Hematopoietic multipotent progenitor cell treated with erythropoietin and hydrocortisone succinate and interleukin-3 and kit ligand, for 4 days (in vitro differentiated cells): ENCODE data around the gene CXCL8.
A peak's percentile ranks its signal among the peaks of the same experiment; 100 is the strongest.

ENCODE experiments used
- DNase-seq: peaks from one replicate; pipeline ENCODE4 v3.0.0-alpha.2; 2015

CXCL8 gene

DNA sequence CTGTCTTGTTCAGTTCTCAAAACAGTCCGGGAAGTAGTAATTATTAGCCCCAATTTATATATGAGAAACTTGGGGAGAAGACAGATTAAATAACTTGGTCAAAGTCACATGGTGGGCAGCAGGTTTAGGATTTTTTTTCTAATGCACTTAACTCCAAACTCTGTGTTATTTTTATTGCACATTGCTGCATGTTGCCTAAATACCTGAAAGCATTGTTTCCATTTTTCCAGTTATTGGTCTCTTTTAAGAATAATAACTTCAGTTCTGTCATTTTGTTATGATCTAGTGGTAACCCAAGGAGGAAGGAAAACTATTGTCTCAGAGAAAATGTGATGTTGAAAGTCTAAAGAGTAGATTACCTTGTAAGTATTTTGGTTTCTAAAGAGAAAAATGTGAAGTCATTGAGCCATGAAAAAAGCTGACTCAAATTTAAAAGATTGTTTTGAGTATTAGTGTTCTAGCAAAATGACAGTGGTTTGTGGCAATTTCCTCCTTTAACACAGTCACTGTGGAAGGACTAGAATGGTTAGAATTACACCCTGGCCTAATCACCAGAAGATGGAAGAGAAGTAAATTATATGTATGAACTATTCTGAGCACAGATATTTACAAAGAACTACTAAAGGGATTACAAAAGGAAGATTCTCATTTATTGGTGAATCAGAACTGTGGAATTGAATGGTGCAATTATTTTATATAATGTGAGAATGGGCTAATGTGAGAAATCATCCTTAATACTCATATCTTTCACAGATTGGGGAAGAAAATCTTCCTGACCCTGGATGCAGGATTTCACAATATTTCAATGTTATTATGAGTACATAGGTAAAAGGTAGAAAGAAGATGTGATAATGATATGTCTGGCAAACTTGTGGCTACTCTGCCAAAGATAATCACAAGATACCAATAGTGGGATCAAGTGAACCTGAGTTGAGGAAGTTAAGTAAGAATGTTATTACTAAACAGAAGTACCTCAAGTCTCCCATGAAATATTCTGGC lies 21.7 kb upstream of the CXCL8 start:
- DNase-seq = peak; percentile 59

DNA sequence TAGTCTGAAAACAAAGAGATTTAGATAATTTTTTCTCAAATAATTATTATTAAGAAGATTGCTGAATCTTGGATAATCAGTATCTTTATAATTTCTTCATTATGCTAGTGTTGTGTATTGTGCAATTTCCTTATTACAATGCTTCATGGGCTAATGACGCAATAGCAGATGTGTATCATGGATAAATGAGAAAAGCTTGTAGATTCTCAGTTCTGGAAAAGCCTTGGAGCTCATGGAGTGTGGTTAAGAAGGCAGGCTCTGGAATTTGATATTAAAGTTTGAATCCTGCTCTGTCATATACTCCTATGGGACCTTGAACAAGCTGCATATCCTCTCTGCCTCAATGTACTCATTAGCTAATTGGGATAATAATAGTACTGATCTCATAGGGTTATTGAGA lies 18.9 kb upstream of the CXCL8 start:
- peak; percentile 66 for DNase-seq

DNA sequence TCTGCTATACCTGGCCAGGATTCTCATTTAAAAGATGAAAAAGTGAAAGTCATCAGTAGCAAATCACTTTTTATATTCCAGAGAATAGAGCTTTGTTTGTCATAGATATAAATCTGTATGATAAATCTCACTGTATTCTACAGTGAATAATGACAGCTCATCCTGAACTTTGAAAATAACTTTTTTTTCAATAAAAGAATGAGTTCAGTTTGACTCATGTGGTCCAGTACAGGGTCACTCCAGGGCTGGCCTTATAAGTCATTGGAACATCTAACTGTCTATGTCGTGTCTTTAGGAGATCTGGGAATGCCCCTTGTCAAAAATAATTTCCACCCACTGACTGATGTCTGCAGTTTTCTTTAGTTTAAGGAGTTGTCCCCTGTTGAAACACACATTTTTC lies 18.5 kb upstream of the CXCL8 start:
- DNase-seq = no peak

DNA sequence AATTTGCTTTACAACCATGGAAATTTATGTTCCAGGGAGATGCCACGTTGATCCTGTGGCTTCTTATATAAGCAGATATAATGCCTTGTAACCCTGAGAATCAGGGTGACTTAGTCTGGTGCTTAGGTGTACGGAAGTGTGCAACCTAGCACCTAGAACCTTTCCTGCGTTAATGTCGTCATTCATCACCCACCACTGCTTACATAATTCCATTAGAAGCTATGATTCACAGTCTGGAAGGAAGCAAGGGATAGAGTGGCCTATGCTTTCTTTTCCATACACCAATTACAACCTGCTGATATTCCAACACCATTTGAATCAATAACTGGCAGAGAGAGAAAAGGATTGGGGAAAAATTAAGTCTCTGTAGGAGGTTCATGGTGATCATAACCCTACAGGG lies 17.3 kb upstream of the CXCL8 start:
- no peak for DNase-seq

DNA sequence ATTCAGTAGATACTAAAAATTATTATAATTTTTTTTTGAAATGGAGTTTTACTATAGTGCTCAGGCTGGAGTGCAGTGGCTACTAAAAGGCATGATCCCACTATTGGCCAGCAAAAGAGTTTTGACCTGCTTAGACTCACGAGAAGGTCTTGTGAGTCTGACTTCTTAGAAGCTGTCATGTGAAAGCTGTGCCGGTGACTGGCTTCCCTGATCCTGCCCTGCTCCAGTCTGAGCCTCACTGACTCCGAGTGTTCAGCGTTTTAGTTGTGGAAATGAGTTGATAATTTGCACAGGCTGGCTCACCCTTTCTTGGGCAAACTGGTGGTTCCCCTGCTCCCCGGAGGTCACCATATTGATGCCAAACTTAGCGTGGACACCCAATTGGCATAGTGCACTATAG lies 16.4 kb upstream of the CXCL8 start:
- no peak for DNase-seq

DNA sequence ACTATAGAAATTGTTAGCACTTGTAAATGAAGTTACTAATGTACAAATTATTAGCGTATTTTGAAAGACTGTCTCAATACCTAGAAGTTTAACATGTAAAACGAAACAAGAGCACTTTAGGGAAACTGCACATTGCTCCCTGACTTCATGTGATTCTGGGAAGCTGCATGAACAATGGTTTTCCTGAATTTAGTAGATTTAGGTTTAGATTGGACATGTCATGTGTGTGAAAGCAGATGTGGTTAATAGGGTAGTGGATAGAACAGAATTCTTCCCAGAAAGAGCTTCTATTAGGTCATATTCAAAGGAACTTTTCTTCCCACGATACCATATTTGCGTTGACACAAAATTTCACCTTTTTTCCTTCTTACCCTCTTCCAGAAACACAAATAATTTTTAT lies 14.9 kb upstream of the CXCL8 start:
- no peak for DNase-seq

DNA sequence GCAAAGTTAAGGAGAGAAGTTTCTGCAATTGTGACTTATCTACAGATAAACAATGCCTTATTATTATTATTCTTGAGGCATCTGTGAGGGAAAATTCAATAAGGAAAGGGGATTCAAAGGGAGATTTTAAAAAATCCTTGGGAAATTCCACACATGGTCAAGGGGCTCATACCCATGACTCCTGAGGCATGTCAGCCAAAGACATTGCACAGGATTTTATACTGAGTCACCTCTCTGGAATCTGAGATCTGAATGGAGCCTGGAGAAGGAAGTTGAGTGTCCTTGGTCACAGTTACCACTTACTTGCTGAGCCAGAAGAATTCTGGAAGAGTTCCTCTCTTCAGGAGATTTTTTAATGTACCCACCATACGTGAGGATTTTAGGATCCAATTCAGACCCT lies 14.4 kb upstream of the CXCL8 start:
- DNase-seq = no peak

DNA sequence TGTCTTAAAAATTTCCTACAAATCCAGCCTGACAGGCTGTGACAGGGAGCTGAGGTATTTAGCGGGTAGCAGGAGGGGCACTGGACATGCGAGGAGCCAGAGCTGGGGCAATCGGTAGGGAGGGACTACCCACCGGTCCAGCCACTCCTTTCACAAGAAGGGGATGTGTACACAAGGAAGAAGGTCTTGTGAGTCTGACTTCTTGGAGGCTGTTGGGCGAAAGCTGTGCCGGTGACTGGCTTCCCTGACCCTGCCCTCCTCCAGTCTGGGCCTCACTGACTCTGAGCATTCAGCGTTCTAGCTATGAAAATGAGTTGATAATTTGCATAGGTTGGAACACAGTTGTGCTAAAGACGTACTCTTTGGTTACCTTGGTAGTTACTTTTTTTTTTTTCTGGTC lies 12.7 kb upstream of the CXCL8 start:
- no peak for DNase-seq

DNA sequence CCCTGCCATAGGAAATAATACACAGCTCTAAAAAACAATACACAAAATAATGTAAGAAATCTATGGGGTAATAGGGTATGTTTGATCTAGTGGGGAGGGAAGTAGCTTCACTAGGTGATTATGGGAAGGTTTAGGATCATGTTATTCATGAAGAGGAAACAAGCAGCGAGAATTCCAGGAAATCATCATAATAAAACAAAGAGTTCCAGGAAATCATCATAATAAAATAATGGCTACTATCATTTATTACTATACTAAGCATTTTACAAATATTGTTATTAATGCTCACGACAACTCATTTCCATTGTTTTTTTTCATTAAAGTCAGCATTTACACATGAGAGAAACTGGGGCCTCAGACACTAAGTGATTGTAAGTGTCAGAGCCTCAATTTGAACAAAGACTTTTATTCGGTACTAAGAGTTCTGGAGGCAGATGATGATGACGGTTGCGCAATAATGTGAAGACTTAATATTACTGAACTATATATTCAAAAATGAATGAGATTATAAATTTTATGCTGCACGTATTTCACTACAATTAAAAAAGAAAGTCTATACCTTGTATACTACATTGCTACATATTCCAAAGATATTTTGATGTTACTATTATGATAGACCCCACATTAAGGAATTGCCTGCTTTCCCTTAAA lies 12.2 kb upstream of the CXCL8 start:
- DNase-seq = no peak

DNA sequence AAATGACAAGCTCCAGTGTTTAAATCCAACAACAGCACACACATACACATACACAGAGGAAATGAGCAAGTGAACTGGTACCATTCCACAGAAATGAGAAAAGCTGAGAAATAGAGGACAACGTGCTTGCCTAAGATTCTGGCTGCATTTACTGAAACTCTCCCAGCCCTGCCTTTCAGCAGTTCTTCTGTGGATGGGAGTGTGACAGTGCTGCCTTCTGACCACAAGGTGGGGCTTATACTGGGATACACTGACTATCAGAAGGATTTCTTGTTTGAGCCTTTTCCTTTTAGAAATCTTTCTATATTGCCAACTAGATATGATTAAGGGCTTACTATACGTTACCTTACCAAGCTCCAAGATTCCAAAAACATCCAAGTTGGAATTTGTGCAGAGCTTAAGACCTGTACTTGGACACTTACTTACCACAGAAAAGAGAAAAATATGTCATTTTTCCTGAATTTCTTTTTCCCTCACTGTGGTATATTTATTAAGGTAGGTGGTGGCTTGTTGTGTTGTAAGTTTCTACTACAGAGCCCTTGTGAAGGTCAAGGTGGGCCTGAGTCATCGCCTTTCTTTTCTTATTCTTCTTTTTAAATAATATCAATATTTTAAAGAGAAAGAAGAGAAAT lies 10.7 kb upstream of the CXCL8 start:
- peak; percentile 88 for DNase-seq

DNA sequence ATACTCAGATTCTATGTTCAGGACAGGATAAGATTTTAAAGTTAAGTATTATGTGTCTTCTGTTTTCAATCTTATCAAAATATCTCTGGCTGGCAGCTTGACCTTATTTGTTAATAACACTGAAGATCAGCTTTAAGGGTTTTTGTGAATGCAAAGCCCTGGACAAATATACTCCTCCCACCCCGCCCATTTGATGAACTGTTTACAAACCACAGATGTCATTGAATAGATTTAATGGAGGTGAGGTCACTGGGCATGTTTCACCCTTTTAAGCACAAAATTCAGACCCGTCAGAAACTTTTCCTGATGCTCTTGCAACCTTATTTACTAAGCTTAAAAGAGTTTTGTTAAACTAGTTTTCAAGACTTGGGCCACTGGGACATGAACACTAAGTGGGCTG lies 10.1 kb upstream of the CXCL8 start:
- peak; percentile 31 for DNase-seq

DNA sequence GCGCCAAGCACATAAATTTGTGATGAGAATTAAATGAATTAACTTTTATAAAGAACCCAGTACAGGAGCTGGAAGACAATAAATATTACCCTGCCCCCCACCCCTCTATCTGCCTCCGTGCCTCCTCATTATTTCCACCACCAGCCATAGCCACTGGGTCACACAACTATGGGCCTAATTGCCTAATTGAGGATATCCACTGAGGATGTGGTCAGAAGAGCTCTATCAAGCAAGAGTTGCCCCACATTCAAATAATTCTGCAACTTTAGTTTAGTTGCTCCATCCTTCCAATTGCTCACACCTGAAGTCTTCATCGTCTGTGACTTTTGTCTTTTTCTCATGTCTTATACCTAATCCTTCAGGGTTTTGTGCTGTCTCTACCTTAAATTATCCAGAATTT lies 9.5 kb upstream of the CXCL8 start:
- DNase-seq = peak; percentile 75

DNA sequence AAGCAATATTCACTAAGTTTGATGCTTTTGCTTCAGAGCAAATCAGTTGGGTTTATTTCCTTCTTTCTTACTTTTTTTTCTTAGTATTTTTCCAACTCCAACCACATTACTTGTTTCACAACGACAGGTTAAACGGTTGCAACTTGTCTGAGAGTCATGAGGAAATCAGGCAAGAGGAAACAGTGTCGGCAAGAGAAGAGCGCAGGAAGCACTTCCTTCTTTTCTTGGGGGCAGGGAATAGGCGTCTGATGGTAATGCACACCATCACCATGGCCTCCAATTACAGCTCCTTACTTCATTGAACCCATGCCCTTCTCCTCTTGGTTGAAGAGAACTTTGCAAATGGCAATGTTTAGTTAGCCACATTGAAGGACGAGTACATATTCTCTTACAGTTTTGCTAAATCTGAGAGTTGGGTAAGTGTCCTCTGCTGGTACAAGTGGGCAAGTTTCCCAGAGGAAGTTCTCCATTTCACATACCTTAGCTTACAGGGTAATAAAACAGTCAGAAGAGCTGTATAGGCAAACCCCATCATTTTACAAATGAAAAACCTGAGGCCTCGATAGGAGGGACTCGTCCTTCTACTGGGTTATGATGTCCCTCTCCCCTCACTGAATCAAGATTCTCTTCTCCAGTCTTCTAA lies 8.3 kb upstream of the CXCL8 start:
- DNase-seq = peak; percentile 81

DNA sequence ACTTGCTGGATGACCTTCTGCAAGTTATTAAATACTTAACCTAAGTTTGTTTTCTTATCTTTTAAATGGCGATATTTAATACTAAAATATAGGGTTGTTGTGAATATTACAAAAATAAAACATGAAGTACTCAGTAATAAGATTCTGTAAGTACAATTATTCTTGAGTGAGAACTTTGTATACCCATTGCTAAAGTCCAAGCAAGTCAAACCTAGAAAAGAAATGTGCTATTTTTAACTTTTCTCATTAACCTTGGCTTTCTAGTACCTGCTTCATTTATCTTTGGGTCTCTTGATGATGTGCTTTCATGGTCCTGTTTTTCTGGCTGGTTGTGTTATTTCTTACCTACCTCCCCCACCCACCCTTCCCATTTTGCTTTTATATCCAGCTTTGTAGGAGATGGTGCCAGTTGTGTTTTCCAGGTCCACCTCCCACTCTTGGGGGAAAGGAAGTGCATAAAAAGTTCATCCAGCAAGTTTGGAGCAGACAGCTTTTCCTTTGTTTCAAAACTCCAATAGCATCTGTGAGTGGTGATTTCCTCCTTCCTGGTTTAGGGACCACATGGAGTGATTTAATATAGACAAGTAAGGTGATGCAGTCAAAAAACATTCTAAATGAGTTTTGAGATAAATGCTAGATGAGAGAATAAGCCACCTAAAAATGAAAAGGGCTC lies 7.5 kb upstream of the CXCL8 start:
- no peak for DNase-seq

DNA sequence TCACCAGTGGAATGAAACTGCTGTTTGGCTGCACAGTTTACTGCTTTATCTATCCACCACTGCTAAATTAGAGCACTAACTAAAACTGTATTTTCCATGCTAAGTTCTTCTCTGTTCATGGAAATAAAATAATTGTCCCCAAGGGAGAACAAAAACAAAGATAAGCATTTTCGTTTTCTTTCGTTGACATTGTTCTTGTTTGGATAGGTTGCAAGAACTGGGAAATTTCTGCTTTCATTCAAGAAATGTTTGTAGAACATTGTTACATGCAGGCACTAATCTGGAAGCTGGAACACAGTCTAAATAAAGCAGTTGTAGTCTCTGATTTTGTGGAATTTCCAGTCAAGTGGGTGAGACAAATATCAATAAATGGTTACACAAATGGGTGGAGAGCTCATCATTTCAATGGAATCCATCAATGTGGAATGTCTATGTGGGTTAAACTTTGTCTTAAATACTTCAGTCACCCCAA lies 5.8 kb upstream of the CXCL8 start:
- no peak for DNase-seq

DNA sequence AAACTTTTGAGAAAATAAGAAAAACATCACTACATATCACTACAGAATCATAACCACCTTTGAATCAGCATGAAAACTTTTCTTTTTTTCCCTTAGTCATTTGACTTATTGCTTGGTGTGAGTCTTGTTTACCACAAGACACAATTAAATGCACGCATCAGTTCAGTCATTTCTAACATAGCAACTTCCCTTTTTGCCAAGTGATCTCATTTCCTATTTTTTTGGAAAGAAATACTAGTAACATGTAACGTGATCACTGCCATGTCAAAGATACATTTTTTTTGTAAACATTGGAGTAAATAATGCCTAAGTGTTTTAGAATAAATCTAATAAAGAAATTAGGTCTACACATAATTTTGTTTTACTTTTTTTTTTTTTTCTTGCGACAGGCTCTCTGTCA lies 5.1 kb upstream of the CXCL8 start:
- peak; percentile 91 for DNase-seq

DNA sequence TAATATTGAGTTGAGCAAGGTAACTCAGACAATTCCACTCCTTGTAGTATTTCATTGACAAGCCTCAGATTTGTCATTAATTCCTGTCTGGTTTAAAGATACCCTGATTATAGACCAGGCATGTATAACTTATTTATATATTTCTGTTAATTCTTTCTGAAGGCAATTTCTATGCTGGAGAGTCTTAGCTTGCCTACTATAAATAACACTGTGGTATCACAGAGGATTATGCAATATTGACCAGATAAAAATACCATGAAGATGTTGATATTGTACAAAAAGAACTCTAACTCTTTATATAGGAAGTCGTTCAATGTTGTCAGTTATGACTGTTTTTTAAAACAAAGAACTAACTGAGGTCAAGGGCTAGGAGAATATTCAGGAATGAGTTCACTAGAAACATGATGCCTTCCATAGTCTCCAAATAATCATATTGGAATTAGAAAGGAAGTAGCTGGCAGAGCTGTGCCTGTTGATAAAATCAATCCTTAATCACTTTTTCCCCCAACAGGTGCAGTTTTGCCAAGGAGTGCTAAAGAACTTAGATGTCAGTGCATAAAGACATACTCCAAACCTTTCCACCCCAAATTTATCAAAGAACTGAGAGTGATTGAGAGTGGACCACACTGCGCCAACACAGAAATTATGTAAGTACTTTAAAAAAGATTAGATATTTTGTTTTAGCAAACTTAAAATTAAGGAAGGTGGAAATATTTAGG lies 821 bp downstream of the CXCL8 start:
- DNase-seq = peak; percentile 36

DNA sequence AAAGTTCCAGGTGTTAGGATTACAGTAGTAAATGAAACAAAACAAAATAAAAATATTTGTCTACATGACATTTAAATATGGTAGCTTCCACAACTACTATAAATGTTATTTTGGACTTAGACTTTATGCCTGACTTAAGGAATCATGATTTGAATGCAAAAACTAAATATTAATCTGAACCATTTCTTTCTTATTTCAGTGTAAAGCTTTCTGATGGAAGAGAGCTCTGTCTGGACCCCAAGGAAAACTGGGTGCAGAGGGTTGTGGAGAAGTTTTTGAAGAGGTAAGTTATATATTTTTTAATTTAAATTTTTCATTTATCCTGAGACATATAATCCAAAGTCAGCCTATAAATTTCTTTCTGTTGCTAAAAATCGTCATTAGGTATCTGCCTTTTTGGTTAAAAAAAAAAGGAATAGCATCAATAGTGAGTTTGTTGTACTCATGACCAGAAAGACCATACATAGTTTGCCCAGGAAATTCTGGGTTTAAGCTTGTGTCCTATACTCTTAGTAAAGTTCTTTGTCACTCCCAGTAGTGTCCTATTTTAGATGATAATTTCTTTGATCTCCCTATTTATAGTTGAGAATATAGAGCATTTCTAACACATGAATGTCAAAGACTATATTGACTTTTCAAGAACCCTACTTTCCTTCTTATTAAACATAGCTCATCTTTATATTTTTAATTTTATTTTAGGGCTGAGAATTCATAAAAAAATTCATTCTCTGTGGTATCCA lies 1.6 kb downstream of the CXCL8 start:
- DNase-seq = no peak

DNA sequence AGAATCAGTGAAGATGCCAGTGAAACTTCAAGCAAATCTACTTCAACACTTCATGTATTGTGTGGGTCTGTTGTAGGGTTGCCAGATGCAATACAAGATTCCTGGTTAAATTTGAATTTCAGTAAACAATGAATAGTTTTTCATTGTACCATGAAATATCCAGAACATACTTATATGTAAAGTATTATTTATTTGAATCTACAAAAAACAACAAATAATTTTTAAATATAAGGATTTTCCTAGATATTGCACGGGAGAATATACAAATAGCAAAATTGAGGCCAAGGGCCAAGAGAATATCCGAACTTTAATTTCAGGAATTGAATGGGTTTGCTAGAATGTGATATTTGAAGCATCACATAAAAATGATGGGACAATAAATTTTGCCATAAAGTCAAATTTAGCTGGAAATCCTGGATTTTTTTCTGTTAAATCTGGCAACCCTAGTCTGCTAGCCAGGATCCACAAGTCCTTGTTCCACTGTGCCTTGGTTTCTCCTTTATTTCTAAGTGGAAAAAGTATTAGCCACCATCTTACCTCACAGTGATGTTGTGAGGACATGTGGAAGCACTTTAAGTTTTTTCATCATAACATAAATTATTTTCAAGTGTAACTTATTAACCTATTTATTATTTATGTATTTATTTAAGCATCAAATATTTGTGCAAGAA lies 2.3 kb downstream of the CXCL8 start:
- DNase-seq = no peak

DNA sequence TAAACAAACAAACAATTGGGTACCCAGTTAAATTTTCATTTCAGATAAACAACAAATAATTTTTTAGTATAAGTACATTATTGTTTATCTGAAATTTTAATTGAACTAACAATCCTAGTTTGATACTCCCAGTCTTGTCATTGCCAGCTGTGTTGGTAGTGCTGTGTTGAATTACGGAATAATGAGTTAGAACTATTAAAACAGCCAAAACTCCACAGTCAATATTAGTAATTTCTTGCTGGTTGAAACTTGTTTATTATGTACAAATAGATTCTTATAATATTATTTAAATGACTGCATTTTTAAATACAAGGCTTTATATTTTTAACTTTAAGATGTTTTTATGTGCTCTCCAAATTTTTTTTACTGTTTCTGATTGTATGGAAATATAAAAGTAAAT lies 2.9 kb downstream of the CXCL8 start:
- no peak for DNase-seq

DNA sequence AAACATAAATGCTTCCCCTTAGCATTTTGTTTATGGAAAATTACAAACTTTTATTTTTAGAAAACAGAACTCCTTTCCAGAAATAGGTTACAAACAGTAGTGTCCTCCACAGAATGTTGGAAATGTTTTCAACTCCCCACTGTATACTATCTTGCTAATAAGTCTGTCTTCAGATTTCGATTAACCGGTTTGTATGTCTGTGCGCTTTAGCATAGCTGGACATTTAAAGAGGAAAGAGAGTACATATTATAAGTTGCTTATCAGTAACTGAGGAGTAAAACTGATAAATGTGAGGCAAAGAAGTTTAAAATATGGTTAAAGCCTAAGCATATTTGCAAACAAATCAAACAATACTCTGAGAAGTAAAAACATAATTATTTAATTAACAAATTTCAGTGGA lies 3.4 kb downstream of the CXCL8 start:
- no peak for DNase-seq
